ENCODE results near the gene ANKS1A.

- TF ChIP-seq GATA2 (IDR thresholded peaks at IDR 0.05; ENCODE audit: low read depth, low read length) (no peak), GATA3 (IDR thresholded peaks at IDR 0.05; ENCODE audit: low read depth, low read length) (no peak)
Measured at GRCh38 chr6:34979218-34979617, 90.2 kb downstream of the ANKS1A start.
